ENCODE measurements around the gene ZNF681.
A peak's percentile ranks its signal among the peaks of the same experiment; 100 is the strongest.

ZNF681 gene

DNA sequence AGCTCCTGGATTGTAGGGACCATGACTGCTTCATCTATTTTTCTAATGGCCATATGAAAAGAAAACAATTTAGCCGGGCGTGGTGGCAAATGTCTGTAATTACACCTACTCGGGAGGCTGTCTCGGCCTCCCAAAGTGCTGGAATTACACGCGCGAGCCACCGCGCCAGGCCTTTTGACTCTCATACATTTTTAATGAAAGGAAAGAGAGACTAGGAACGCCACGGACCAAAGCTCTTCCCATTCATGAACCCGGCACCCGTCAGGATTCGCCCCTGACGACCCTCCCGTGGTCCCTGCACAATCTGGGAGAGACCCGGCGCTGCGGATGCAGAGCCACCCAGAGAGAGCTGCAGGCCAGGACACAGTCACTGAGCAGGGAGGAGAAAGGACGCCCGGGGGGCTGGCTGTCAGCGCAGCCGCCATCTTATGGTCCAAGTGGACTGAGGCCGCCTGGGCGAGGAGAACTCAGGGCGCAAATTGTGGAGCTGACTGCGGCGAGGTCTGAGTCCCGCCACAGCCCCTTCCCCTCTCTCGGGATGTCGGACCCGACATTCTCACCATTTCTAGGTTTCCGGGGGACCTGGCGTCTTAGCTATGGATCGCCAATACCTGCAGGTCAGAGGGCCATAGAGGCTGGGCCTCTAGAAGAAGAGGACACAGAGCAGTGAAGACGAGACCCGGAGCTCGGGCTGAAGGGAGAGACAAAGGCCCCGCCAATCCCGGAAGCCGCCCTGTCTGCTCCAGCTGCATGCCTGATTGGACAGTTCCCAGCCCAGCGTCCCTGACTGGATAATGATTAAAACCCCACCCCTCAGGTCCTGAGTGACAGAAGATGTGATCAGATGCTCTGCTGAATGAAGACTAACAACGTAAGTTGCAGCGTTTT is at the start of gene ZNF681:
Gene ZNF681, minus strand, starts transcription at position 705 of the 888 bp plus-strand sequence. Its CDS starts 142 bp downstream, at position 563.
- peak within 1 kb of the TSS; percentile 94 for H3K4me3 Mint-ChIP-seq
- peak within 1 kb of the TSS; percentile 89 for H3K27ac Mint-ChIP-seq
- DNase-seq (ENCODE audit: low spot score), result peak; percentile 82
- peaks cover 26% of the 10 kb centered on the region for H3K9me3 Mint-ChIP-seq
- H3K36me3 Mint-ChIP-seq (ENCODE audit: low read depth), result peaks cover 25% of the 10 kb centered on the region
- peaks cover 9% of the 10 kb centered on the region for H3K4me1 Mint-ChIP-seq (ENCODE audit: low read depth)
- no peaks in the 10 kb centered on the region for H3K27me3 Mint-ChIP-seq (ENCODE audit: low read depth)

DNA sequence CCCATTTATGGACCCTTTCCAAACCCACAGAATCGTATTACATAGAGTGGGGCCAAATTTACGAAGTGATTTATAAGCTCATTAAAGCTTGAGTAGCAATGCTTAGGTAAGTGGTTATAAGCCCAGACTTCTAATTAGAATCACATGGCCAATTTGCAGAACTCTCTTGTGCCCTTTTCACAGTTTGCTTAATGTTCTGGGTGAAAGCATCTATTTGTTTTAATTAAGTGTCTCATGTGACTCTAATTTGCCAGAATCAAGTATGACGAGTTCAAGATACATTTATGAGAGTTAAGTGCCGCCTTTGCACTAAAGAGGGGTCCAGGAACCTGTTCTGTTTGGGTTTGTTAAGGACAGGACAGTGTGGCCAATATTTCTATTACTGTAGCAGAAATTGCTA is 46.0 kb upstream of the ZNF681 start:
- H3K9me3 Mint-ChIP-seq, result peaks cover 39% of the 10 kb centered on the region
- no peak overlapping the region for H3K27ac Mint-ChIP-seq
- peaks cover 5% of the 10 kb centered on the region for H3K36me3 Mint-ChIP-seq (ENCODE audit: low read depth)
- H3K4me1 Mint-ChIP-seq (ENCODE audit: low read depth), result peaks cover under 1% of the 10 kb centered on the region
- no peak overlapping the region for H3K4me3 Mint-ChIP-seq
- no peak for DNase-seq (ENCODE audit: low spot score)
- no peaks in the 10 kb centered on the region for H3K27me3 Mint-ChIP-seq (ENCODE audit: low read depth)

DNA sequence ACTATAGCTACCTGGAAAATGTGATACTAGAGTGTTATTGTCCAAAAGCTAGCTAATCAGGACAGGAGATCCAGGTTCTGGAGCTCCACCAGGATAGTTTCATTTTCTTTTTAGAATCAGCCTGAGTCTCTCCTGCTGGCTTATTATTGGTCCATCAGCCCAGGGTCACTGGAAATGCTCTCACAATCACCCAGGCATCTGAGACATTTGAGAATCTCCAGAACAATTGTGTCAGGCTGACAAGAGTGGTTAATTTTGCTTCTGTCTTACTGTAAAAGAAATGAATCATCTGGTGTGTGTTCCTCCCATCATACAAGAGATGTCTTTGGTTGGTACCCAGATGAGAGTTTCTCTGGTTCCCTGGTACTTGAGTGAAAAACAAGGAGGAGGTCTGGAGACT is 43.6 kb upstream of the ZNF681 start:
- Mint-ChIP-seq H3K27ac (no peak overlapping the region), H3K9me3 (peaks cover 32% of the 10 kb centered on the region), H3K27me3 (ENCODE audit: low read depth) (no peaks in the 10 kb centered on the region), H3K4me3 (peak overlapping the region; percentile 54), H3K36me3 (ENCODE audit: low read depth) (peaks cover 2% of the 10 kb centered on the region), H3K4me1 (ENCODE audit: low read depth) (peaks cover 2% of the 10 kb centered on the region)
- DNase-seq (ENCODE audit: low spot score), result no peak

DNA sequence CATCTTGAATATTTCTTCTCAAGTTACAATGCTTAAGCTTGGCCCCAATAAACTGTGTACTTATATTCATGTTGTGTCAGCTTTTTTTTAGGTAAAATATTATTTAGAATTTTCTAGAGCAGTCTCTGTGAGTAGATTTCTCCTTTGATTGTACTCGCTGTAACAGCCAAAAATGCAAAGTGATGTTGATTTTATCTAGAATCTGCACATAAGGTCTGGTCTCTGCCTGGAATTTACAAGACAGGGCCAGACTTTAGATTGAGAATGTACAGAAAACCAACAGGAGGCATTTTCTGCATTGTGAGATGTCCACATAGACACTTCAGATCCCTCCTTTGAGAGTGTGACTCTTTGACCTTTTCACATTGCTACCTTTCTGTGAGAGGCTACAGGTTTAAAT is 43.1 kb upstream of the ZNF681 start:
- Mint-ChIP-seq H3K36me3 (ENCODE audit: low read depth) (peaks cover 3% of the 10 kb centered on the region), H3K9me3 (peaks cover 32% of the 10 kb centered on the region), H3K27me3 (ENCODE audit: low read depth) (no peaks in the 10 kb centered on the region), H3K4me3 (peak overlapping the region; percentile 54), H3K27ac (no peak overlapping the region), H3K4me1 (ENCODE audit: low read depth) (peaks cover 2% of the 10 kb centered on the region)
- DNase-seq (ENCODE audit: low spot score), result no peak

DNA sequence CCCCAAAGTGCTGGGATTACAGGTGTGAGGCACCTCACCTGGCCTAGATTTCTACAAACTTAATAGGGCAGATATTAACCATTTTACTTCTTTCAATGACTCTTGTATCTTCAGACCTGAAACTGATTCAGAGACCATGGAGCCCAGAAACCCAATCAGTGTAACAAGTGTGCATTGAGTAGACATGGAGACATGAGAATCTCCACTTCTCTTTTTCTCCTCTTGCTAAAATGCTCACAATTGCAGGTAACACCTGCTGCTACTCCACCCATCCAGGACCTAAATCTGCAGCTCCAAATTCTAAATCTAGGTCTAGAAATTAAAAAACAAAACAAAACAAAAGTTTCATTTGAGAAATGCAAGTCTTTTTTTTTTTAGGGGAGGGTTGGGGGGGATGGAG is 42.2 kb upstream of the ZNF681 start:
- Mint-ChIP-seq H3K9me3 (peaks cover 38% of the 10 kb centered on the region), H3K27me3 (ENCODE audit: low read depth) (no peaks in the 10 kb centered on the region), H3K4me3 (no peak overlapping the region), H3K27ac (no peak overlapping the region), H3K36me3 (ENCODE audit: low read depth) (peaks cover 4% of the 10 kb centered on the region), H3K4me1 (ENCODE audit: low read depth) (peaks cover 2% of the 10 kb centered on the region)
- DNase-seq (ENCODE audit: low spot score), result no peak

DNA sequence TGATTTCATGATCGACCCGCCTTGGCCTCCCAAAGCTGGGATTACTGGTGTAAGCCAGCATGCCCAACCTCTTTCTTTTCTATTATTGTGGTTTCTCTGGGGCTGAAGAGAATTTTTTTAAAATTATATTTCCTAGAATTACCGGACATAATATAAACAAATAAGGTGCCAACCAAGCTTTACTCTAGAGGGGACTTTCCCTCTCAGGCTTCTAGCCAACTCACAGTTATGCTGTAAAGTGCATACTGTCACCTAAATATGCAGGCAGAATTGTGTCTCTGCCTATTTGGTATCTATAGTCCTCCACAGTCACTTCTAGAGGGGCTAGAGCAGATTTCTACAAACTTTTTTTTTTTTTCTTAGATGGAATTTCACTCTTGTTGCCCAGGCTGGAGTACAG is 41.6 kb upstream of the ZNF681 start:
- peaks cover 2% of the 10 kb centered on the region for H3K4me1 Mint-ChIP-seq (ENCODE audit: low read depth)
- no peak overlapping the region for H3K27ac Mint-ChIP-seq
- no peak overlapping the region for H3K4me3 Mint-ChIP-seq
- H3K9me3 Mint-ChIP-seq, result peaks cover 36% of the 10 kb centered on the region
- peaks cover 4% of the 10 kb centered on the region for H3K36me3 Mint-ChIP-seq (ENCODE audit: low read depth)
- no peak for DNase-seq (ENCODE audit: low spot score)
- no peaks in the 10 kb centered on the region for H3K27me3 Mint-ChIP-seq (ENCODE audit: low read depth)

DNA sequence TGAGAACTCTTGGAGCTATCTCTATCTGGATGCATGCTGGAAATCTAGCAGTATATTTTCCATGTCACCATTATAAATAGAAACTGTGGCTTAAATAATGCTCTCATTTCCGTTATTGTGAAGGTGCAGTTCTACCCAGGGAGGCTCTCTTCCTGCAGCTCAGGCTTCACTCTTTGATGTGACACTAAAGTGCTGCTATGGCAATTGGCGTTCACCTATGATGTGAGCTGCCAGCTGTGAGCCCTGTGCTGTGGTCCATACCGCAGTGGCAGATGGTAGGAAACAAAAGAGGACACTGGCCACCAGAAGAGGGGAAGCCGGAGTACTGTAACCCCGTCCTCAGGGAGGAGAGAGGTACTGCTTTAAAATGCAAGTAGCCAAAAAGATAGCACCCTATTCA is 40.6 kb upstream of the ZNF681 start:
- Mint-ChIP-seq H3K4me1 (ENCODE audit: low read depth) (peaks cover 2% of the 10 kb centered on the region), H3K36me3 (ENCODE audit: low read depth) (peaks cover 2% of the 10 kb centered on the region), H3K27ac (peak overlapping the region; percentile 81), H3K9me3 (peaks cover 34% of the 10 kb centered on the region), H3K4me3 (peak overlapping the region; percentile 61), H3K27me3 (ENCODE audit: low read depth) (no peaks in the 10 kb centered on the region)
- no peak for DNase-seq (ENCODE audit: low spot score)

DNA sequence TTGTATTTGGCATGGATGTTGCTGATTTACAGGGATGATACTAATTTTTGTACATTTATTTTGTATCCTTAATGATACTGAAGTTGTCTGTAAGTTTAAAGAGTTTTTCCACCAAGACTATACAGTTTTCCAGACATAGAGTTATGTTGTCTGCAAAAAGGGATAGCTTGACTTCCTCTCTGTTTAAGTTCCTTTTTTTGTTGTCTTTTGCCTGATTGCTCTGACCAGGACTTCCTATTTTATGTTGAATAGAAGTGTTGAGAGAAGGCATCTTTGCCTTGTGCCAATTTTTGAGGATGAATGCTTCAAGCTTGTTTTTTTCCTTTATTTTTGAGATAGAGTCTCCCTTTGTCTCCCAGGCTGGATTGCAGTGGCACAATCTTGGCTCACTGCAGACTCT is 36.8 kb upstream of the ZNF681 start:
- Mint-ChIP-seq H3K4me3 (no peak overlapping the region), H3K4me1 (ENCODE audit: low read depth) (peaks cover 2% of the 10 kb centered on the region), H3K27me3 (ENCODE audit: low read depth) (no peaks in the 10 kb centered on the region), H3K27ac (no peak overlapping the region), H3K36me3 (ENCODE audit: low read depth) (peaks cover 4% of the 10 kb centered on the region), H3K9me3 (peaks cover 48% of the 10 kb centered on the region)
- no peak for DNase-seq (ENCODE audit: low spot score)

DNA sequence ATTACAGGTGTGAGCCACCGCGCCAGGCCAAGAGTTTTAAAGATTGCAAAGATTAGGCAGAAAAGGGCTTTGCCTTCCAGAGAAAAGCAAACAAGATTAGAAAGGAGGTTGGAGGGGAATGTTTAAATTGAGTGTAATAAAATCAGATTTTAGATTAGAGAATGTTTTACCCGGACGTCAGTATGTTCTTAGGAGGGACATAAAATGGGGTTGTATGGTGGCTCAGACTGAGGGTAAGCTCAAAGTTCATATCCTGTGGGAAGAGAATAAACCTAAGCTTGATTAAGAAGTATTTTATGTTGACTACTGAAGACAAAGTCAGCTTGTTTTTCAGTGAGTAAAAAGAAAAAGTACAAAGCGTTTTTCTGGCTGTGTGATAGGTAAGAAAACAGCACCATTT is 34.1 kb upstream of the ZNF681 start:
- Mint-ChIP-seq H3K9me3 (peaks cover 58% of the 10 kb centered on the region), H3K4me3 (no peak overlapping the region), H3K4me1 (ENCODE audit: low read depth) (no peaks in the 10 kb centered on the region), H3K36me3 (ENCODE audit: low read depth) (peaks cover 8% of the 10 kb centered on the region), H3K27ac (no peak overlapping the region), H3K27me3 (ENCODE audit: low read depth) (no peaks in the 10 kb centered on the region)
- DNase-seq (ENCODE audit: low spot score), result no peak

DNA sequence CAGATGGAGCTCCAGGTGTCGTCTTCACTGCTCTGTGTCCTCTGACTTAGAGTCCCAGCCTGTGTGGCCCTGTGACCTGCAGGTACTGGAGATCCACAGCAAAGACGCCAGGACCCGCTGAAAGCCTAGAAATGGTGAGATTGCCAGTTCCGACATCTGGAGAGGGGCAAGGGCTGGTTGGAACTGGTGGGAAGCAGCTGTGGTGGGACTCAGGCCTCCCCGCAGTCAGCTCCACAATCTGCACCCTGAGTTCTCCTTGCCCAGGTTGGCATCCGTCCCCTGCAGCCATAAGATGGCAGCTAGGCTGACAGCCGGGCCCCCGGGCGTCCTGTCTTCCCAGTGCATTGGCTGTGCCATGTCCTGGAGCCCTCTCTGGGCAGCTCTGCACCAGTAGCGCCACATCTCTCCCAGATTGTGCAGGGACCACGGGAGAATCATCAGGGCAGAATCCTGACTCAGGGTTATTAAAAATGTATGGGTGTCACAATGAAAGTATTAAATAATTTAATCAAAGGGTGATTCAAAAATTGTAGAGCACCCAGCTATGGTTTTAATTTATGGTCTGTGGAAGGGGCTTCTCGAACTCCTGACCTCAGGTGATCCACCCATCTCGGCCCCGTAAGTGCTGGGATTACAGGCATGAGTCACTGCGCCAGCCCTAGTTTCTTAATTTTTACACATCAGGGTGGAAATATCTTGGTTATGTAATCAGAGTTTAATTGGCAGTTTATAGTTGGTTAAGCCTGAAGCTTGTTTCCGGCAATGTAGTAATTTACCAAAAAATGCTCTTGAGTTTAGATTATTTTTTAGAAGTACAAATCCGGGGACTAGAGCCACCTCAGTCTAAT is 32.2 kb upstream of the ZNF681 start:
- DNase-seq (ENCODE audit: low spot score), result no peak
- H3K27ac Mint-ChIP-seq, result no peak overlapping the region

DNA sequence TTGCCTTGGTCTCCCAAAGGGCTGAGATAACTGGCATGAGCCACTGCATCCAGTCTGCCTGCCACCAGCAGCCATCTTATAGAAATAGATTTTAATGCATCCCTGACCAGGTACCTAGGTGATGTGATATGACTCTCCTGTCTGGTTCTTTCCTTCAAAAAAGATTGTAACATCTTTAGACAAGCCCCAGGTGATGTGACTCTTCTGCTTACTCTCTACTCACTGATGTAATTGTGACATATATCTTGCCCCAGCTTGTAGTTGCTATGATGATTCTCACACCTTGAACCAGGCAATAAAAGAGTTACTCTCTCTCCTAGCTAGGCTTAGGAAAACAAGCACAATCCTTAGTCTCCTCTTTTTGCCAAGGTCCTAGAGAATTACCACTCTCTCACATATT is 30.6 kb upstream of the ZNF681 start:
- Mint-ChIP-seq H3K27me3 (ENCODE audit: low read depth) (no peaks in the 10 kb centered on the region), H3K36me3 (ENCODE audit: low read depth) (peaks cover 17% of the 10 kb centered on the region), H3K27ac (no peak overlapping the region), H3K4me3 (no peak overlapping the region), H3K9me3 (peaks cover 48% of the 10 kb centered on the region), H3K4me1 (ENCODE audit: low read depth) (no peaks in the 10 kb centered on the region)
- no peak for DNase-seq (ENCODE audit: low spot score)

More for the DNA sequence above, 32.2 kb upstream of the ZNF681 start:
- no peaks in the 10 kb centered on the region for H3K27me3 Mint-ChIP-seq (ENCODE audit: low read depth)
- H3K4me1 Mint-ChIP-seq (ENCODE audit: low read depth), result no peaks in the 10 kb centered on the region
- H3K9me3 Mint-ChIP-seq, result peaks cover 49% of the 10 kb centered on the region
- H3K4me3 Mint-ChIP-seq, result no peak overlapping the region
- peaks cover 9% of the 10 kb centered on the region for H3K36me3 Mint-ChIP-seq (ENCODE audit: low read depth)

DNA sequence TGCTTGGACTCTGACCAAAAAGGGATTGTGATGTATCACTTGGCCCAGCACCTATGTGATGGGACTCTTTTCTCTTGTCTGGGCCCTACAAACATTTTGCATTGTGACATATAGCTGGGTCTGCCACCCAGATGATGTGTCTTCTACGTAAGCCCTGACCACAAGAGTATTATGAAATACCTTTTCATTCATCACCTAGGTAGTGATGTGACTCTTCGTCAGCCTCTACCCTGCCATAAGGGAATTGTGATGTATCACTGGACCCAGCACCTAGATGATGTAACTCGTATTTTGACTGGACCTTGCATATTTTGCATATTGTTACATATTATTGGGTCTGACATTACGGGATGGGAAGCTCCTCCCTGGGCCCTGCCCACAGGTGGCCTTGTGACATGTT is 29.7 kb upstream of the ZNF681 start:
- Mint-ChIP-seq H3K4me1 (ENCODE audit: low read depth) (no peaks in the 10 kb centered on the region), H3K9me3 (peaks cover 54% of the 10 kb centered on the region), H3K27me3 (ENCODE audit: low read depth) (no peaks in the 10 kb centered on the region), H3K4me3 (no peak overlapping the region), H3K36me3 (ENCODE audit: low read depth) (peaks cover 23% of the 10 kb centered on the region), H3K27ac (no peak overlapping the region)
- DNase-seq (ENCODE audit: low spot score), result no peak

DNA sequence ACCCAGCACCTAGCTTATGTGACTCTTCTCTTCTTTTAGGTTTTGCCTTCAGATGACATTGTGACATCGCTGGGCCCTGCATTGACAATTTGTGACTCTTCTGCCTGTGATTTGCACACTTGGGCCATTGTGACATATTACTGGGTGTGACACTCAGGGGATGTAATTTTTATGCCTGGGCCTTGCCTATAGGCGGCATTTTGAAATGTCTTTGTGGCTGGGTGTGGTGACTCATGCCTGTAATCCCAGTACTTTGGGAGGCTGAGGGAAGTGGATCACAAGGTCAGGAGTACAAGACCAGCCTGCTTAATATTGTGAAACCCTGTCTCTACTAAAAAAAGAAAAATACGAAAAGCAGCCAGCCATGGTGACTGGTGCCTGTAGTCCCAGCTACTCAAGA is 28.4 kb upstream of the ZNF681 start:
- Mint-ChIP-seq H3K9me3 (peaks cover 52% of the 10 kb centered on the region), H3K27ac (no peak overlapping the region), H3K36me3 (ENCODE audit: low read depth) (peaks cover 30% of the 10 kb centered on the region), H3K4me3 (no peak overlapping the region), H3K4me1 (ENCODE audit: low read depth) (no peaks in the 10 kb centered on the region), H3K27me3 (ENCODE audit: low read depth) (no peaks in the 10 kb centered on the region)
- DNase-seq (ENCODE audit: low spot score), result no peak

DNA sequence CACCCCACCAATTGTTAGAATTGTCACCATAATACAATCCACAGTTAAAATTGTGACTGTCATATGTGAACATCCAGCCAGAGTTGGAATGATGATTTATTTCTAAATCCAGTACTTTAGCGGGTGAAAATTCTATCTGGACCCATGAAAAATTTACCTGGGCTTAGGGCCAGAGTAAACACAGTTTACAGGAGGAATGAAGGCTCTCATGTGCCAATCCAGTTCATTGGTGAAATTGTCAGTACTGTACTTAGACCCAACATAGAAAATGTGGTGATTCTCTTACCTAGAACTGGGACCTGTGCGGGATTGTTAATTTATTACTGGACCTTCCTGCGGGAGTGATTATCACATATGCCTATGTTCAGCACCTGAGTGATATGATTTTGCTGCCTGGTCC is 27.3 kb upstream of the ZNF681 start:
- H3K4me3 Mint-ChIP-seq, result no peak overlapping the region
- no peaks in the 10 kb centered on the region for H3K27me3 Mint-ChIP-seq (ENCODE audit: low read depth)
- H3K9me3 Mint-ChIP-seq, result peaks cover 55% of the 10 kb centered on the region
- no peak for DNase-seq (ENCODE audit: low spot score)
- H3K27ac Mint-ChIP-seq, result no peak overlapping the region
- peaks cover 31% of the 10 kb centered on the region for H3K36me3 Mint-ChIP-seq (ENCODE audit: low read depth)
- H3K4me1 Mint-ChIP-seq (ENCODE audit: low read depth), result no peaks in the 10 kb centered on the region
